ENCODE measurements around the gene AGR3.
"Not testable (repeated sequence)": the region's sequence is repeated elsewhere in the genome, so short reads cannot be mapped to it uniquely, and the experiment has no call there.

The AGR3 gene

DNA sequence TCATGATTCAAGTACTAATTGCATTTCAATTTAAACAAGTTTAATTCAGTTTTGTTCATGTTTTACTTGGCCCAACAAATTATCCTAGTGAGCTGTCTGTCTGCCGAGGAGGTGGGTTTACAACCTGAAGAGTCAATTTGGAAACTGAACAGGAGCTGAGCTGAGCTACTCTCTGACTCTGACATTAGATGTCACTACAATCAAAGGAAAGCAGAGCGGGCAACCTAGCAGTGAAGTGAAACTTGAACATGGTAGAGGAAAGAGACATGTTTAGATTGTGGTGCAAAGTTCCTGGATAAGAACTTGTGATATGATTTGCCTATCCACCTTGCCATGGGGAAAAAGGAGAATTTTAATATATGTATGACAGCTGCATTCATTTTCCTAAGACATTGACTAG is 9.6 kb upstream of the AGR3 start:
- DNase-seq: no peak

- DNase-seq: no peak
These were observed 8.2 kb upstream of the AGR3 start for GRCh38 chr7:16889851-16890415.

- DNase-seq: no peak
These were observed 7.5 kb upstream of the AGR3 start for GRCh38 chr7:16889305-16889704.

DNA sequence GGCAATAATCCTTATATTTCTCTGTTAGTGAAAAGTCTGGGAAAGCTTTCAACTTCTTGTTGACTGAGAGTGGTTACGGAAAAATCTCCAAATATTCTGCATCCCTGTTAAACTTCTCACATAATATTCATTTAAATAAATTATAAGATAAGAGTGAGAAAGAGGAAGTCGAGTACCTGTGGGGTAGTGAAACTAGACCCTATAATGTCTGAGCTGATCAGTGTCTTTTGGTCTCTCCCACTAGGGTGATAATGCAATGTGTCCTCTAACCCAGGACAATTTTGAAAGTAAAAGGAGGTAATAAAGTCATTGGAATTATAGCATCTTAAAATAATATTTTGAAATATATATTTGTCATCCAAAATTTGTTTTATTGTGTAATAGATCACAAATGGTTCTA is 2.1 kb upstream of the AGR3 start:
- DNase-seq: no peak

GRCh38 chr7:16880554-16880953 is 1.2 kb downstream of the AGR3 start:
- DNase-seq: no peak

GRCh38 chr7:16879181-16879580 is 2.6 kb downstream of the AGR3 start:
- no peak for DNase-seq

- no peak for DNase-seq
These were observed 5.9 kb downstream of the AGR3 start for GRCh38 chr7:16875861-16876260.

GRCh38 chr7:16874066-16874465 is 7.7 kb downstream of the AGR3 start:
- no peak for DNase-seq

DNA sequence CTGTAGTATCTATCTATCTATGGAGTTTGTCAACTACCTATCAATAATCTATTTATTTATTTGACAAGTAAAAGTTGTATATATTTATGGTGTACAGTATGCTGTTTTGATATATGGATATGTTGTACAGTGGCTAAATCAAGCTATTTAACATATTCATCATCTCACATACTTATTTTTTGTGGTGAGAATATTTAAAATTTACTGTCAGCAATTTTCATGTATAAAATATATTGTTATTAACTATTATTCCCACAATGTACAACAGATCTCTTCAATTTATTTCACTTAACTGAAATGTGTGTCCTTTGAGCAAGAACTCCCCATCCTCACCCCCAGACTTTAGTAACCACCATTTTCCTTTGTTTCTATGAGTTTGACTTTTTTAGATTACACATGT is 14.5 kb downstream of the AGR3 start:
- DNase-seq: no peak

GRCh38 chr7:16853189-16853588 is 28.6 kb downstream of the AGR3 start:
- DNase-seq: not testable (repeated sequence)

DNA sequence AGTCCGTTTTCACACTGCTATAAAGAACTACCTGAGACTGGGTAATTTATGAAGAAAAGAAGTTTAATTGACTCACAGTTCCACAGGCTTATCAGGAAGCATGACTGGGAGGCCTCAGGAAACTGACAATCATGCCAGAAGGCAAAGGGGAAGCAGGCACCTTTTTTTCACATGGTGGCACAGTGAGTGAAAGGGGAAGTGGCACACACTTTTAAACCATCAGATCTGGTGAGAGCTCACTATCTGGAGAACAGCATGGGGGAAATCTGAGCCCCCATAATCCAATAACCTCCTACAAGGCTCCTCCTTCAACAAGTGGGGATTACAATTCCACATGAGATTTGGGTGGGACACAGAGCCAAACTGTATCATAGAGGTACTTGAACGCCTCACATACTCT is 30.0 kb downstream of the AGR3 start:
- DNase-seq: no peak

- no peak for DNase-seq
These were observed 30.9 kb downstream of the AGR3 start for GRCh38 chr7:16850614-16851466.

DNA sequence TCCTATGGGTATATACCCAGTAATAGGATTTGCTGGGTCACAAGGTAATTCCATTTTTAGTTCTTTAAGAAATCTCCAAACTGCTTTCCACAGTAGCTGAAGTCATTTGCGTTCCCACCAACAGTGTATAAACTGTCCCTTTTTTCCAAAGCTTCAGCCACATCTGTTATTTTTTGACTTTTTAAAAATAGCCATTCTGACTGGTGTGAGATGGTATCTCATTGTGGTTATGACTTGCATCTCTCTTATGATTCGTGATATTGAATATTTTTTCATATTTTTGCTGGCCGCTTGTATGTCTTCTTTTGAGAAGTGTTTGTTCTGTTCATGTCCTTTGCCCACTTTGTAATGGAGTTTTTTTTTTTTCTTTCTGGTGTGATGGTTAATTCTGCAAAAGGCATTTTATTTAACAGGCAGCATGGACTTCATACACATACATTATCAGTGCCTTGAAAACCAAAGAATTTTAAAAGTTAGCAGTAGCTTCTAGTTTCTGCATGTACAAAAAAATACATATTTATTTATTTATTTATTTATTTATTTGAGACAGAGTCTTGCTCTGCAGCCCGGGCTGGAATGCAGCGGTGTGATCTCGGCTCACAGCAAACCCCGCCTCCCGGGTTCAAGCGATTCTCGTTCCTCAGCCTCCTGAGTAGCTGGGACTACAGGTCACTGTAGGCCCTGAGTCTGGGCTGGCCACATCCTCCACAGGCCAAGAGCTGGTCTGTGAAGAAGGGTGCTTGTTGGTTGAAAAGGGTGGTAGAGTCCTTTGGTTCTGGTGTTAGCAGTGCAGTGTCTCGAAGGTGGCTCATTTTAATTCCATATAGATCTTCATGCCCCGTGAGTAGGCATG is 32.3 kb downstream of the AGR3 start:
- DNase-seq: no peak

GRCh38 chr7:16847381-16847860 is 34.4 kb downstream of the AGR3 start:
- no peak for DNase-seq

DNA sequence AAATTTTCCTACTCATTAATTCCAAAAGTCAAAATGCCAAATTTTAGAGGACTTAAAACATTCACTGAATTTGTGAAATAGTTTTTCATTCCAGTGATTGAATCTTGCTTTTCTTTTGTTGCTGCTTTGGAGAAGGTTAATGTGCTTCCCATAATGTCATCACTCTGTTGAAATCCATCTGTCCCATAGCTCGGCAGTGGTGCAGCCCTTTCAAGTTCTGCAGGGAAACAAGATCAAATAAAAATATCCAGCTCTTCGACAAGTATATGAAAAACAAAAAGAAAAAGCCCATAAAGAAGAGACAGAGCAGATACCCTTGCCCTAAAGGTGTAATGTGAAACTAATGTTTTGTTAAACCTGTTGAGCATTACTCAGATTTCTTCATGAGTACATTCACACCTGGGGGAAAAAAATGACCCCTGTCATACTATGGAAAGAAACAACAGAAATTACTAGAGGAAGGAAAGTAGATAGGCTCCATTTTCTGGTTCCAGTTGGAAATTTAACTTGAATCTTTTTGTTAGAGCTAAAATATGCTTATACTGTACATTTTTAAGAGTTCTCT is 35.1 kb downstream of the AGR3 start:
- DNase-seq: no peak

- DNase-seq: no peak
These were observed 36.0 kb downstream of the AGR3 start for GRCh38 chr7:16845746-16846145.

DNA sequence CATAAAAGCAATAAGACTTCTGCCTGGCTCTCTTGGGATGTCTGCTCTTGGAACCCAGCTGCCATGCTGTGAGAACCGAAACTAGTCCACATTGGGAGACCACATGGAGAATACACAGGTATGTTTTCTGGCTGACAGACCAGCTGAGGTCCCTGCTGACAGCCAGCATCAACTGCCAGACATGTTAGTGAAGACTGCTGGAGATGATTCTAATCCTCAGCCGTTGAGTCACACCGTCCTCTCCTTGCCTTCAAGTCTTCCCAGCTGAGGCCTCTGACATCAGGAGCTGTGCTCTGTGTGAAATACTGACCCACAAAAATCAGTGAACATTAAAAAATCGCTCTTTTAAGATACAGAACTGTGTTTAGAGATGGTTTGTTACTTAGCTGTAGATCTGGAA is 40.1 kb downstream of the AGR3 start:
- DNase-seq: no peak

DNA sequence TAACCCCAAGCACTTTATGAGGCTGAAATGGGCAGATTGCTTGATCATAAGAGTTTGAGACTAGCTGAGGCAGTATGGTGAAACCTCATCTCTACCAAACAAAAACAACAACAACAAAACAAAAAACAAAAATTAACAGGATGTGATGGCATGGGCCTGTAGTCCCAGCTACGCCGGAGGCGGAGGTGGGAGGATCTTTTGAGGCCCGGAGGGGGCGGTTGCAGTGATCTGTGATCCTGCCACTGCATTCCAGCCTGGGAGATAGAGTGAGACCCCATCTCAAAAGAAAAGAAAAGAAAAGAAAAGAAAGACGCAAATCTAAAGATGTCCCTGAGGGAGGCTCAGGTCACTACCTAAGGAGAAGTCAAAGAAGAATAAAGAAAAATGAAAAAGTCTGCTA is 41.7 kb downstream of the AGR3 start:
- no peak for DNase-seq

DNA sequence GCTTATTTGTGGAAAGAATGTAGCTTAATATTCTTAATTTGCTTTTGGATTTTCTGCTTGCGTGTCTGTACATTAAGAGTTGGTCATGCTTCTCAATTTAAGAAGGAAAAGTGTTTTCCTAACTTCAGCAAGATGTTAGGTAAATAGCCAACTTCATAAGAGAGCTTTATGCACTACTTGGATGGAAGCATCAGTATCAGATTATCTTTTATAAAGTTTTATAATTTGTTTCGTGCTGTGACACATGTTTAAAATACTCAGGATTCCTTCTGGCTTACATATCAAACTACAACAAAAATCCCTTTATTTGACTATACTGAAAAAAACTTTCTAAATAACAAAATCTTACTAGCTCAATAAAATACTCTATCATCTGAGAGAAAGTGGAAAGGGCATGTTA is 42.1 kb downstream of the AGR3 start:
- DNase-seq: no peak

GRCh38 chr7:16838891-16839290 is 42.9 kb downstream of the AGR3 start:
- DNase-seq: no peak

GRCh38 chr7:16838386-16838785 is 43.4 kb downstream of the AGR3 start:
- DNase-seq: no peak

DNA sequence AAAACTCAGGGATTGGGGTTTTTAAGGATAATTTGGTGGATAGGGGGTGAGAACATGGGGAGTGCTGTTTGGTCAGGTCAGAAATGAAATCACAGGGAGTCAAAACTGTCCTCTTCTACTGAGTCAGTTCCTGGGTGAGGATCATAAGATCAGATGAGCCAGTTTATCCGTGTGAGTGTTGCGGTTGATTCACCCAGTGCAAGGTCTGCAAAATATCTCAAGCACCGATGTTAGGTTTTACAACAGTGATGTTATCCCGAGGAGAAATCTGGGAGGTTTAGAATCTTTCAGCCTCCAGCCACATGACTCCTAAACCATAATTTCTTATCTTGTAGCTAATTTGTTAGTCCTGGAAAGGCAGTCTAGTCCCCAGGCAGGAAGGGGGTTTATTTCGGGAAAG is 45.3 kb downstream of the AGR3 start:
- no peak for DNase-seq

GRCh38 chr7:16833373-16833772 is 48.4 kb downstream of the AGR3 start:
- no peak for DNase-seq
